SH-SY5Y (cell line): Measurements from ENCODE around the gene PPAT.

Experiments
- GATA2 ChIP-seq: IDR thresholded peaks from 2 replicates; pipeline ENCODE4 v1.6.1; 2011; ENCODE audit warnings: mild to moderate bottlenecking, low read depth, low read length
- GATA3 ChIP-seq: IDR thresholded peaks from 2 replicates; pipeline ENCODE4 v1.6.1; 2011; ENCODE audit warnings: low read depth, mild to moderate bottlenecking, low read length, moderate library complexity

GRCh38 chr4:56480691-56481090 is 45.3 kb upstream of the PPAT start:
- TF ChIP-seq GATA2 (no peak), GATA3 (no peak)
